Hypothalamus (tissue), 51 donors: Measurements from ENCODE around the gene VWA7.

Source experiments
- DNase-seq, 51 donors: peaks; one replicate each; lab custom pipeline; 2025; lab: John Stamatoyannopoulos, UW

VWA7 gene

GRCh38 chr6:31736021-31736767 is 40.9 kb downstream of the VWA7 start, which contains the start of gene CLIC1:
TSS of gene CLIC1 (minus strand) at chr6:31736530. CDS start at chr6:31736300, 230 bp downstream.
- DNase-seq: peak in 19 of 51 donors; percentile 5 to 71 (median 22)

- DNase-seq: peak in 4 of 51 donors; percentile 19 to 34 (median 24)
These were observed 42.2 kb downstream of the VWA7 start for GRCh38 chr6:31734821-31735406.

- DNase-seq: no peak
These were observed 42.8 kb downstream of the VWA7 start for GRCh38 chr6:31734247-31734820.

GRCh38 chr6:31733734-31734133 is 43.4 kb downstream of the VWA7 start:
- DNase-seq: no peak

- no peak for DNase-seq
These were observed 45.1 kb downstream of the VWA7 start for GRCh38 chr6:31732029-31732428.

GRCh38 chr6:31730631-31731086 is 46.5 kb downstream of the VWA7 start:
- no peak for DNase-seq

GRCh38 chr6:31729979-31730630 is 47.0 kb downstream of the VWA7 start:
- peak in 43 of 51 donors; percentile 15 to 82 (median 63) for DNase-seq

- peak in 50 of 51 donors; percentile 15 to 89 (median 73) for DNase-seq
These were observed 47.6 kb downstream of the VWA7 start for GRCh38 chr6:31729515-31729978.

GRCh38 chr6:31728767-31729514 is 48.2 kb downstream of the VWA7 start, which contains the start of gene DDAH2:
TSS of gene DDAH2 (minus strand) at chr6:31729299. CDS start at chr6:31729161, 138 bp downstream.
- DNase-seq: no peak

- DNase-seq: no peak
These were observed 49.1 kb downstream of the VWA7 start for GRCh38 chr6:31727717-31728671.

GRCh38 chr6:31727034-31727716 is 50.0 kb downstream of the VWA7 start:
- no peak for DNase-seq

- DNase-seq: peak in 1 of 51 donors; percentile 9
These were observed 51.4 kb downstream of the VWA7 start for GRCh38 chr6:31725502-31726350.

- DNase-seq: no peak
These were observed 53.0 kb downstream of the VWA7 start for GRCh38 chr6:31723980-31724691.

- no peak for DNase-seq
These were observed 53.7 kb downstream of the VWA7 start, which contains the start of gene MPIG6B for GRCh38 chr6:31723245-31723979. TSS of gene MPIG6B (plus strand) at chr6:31723373. CDS start at chr6:31723384, 11 bp downstream.

GRCh38 chr6:31722173-31722572 is 55.0 kb downstream of the VWA7 start:
- DNase-seq: no peak
